ENCODE measurements around the gene ARRDC3. TPM values are rescaled to one million over a fixed set of nuclear protein-coding genes. Genes with fewer than 3 reads are reported as not detected.

ARRDC3 gene
- total RNA-seq, 1 donor = 270 TPM

DNA sequence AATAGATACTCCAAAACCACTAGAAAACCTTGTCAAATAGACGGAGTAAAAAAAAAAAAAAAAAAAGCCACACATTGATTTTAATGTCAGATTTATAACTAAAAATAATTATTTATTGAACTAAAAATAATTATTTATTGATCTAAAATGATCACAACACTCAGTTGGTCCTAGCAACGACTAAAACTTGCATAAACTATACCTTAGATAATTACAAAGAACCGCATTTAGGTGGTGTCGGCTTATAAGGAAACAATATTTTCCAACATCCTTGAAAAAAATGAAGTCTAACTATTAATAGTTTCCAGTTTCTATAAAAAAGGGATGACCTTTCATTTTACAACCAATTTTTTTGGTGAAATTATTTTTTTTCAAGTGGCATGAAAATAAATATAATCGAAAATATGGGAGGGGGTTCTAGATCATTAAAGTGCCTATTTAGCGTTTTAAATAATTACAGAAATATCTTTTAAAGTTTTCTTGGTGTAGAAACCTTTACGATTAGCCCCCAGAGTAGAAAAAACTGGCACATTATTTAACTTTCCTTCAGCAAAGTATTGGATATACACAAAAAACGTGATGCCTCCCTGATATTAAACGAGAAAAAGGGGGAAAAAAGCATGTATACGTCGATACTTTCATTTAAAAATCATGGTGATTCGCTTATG lies 3.7 kb downstream of the ARRDC3 start:
- H3K4me1 ChIP-seq (ENCODE audit: insufficient read depth, low read length) = peaks cover 19% of the 10 kb centered on the region
- no peaks in the 10 kb centered on the region for H3K9me3 ChIP-seq (ENCODE audit: low read depth, low read length)
- H3K27me3 ChIP-seq (ENCODE audit: insufficient read depth, low read length) = no peaks in the 10 kb centered on the region
- H3K4me3 ChIP-seq (ENCODE audit: low read length) = peak overlapping the region; percentile 96

DNA sequence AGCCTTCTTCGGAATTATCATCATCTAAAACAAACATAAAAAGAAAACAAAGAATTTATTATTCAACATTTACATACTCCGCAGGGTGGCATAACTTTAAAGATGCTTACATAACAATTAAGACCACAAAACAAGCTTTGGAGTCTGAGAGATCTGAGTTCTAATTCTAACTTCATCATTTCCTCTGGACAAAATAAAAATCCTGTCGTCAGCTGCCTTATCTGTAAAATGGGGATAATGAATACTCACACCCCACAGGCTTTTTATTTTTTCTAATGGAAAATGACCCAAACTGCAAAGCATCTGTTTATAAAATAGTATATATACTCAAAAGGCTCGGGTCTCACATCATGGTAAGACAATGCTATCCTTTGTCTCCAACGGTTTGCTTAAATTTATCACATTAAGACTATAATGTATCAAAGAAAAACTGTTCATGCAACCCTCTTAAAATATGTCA lies 4.3 kb downstream of the ARRDC3 start:
- Histone ChIP-seq H3K27me3 (ENCODE audit: insufficient read depth, low read length) (no peaks in the 10 kb centered on the region), H3K4me3 (ENCODE audit: low read length) (no peak overlapping the region), H3K4me1 (ENCODE audit: insufficient read depth, low read length) (peaks cover 13% of the 10 kb centered on the region), H3K9me3 (ENCODE audit: low read depth, low read length) (no peaks in the 10 kb centered on the region)

DNA sequence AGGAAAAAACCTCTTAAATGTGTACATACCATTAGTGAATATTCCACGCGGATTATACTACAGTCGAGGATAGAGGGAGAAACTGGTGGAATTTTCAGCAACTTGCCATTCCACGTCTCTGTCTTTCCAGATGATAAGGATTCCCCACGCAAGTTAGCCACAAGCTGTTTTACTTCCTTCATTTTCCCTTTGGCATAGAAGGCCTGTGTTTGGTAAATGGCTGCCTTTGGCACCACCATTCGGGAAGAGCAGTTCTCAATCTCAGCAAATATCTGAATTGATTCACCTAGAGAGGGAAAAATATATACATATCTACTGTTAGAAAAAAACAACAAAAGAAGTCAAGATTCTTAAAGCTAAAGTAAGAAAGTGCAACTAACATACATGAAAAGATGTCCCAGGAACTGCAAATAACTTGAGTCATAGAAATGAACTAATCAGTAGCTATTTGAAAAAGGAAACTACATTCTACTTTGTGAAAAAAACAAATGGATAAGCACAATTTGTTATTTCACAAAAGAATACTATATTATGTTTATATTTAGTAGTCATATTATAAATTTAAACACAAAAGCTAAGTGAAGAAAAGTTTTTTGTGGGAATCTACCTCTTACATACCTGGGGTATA lies 8.1 kb downstream of the ARRDC3 start:
- Histone ChIP-seq H3K27me3 (ENCODE audit: insufficient read depth, low read length) (no peaks in the 10 kb centered on the region), H3K9me3 (ENCODE audit: low read depth, low read length) (no peaks in the 10 kb centered on the region), H3K4me1 (ENCODE audit: insufficient read depth, low read length) (peaks cover 10% of the 10 kb centered on the region), H3K4me3 (ENCODE audit: low read length) (no peak overlapping the region)

DNA sequence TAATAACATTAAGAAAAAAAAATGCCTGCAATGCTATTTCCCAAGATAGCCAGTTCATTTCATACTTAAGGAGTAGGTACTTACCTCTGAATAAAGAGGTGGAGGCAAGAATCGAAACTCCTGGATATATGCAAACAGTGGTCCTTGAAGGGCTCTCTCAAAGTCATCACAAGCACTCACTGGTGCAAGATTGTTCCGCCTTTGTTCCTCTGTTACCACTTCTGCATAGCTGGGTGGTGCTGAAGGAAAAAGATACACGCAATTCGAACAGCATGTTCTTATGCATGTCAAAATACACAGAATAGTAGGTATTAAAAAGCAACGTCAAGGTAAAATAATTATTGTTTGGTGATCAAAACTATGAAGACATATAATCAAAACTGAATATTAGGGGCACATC lies 9.5 kb downstream of the ARRDC3 start:
- H3K4me3 ChIP-seq (ENCODE audit: low read length) = no peak overlapping the region
- H3K4me1 ChIP-seq (ENCODE audit: insufficient read depth, low read length) = peaks cover 6% of the 10 kb centered on the region

DNA sequence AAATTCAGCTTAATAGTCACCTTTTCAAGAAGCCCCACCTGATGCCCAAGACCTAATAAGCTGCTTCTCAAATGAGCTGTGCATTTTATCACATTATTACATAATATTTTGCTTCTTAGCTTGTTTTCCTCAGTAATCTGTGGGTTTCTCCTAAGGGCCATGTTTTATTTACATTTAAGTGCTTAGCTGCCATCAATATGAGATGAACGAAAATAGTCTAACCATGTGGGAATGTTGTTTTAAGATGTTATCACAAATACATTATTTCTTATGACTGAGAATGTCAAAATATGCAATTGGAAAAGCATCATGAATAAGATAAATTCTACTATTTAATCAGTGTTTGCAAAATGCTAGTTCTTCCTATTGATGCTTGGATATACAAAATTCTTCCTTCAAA lies 10.1 kb downstream of the ARRDC3 start:
- H3K4me3 ChIP-seq (ENCODE audit: low read length) = no peak overlapping the region
- no peaks in the 10 kb centered on the region for H3K9me3 ChIP-seq (ENCODE audit: low read depth, low read length)
- H3K4me1 ChIP-seq (ENCODE audit: insufficient read depth, low read length) = peaks cover 5% of the 10 kb centered on the region
- no peaks in the 10 kb centered on the region for H3K27me3 ChIP-seq (ENCODE audit: insufficient read depth, low read length)

More for the DNA sequence above, 9.5 kb downstream of the ARRDC3 start:
- no peaks in the 10 kb centered on the region for H3K9me3 ChIP-seq (ENCODE audit: low read depth, low read length)
- H3K27me3 ChIP-seq (ENCODE audit: insufficient read depth, low read length) = no peaks in the 10 kb centered on the region

DNA sequence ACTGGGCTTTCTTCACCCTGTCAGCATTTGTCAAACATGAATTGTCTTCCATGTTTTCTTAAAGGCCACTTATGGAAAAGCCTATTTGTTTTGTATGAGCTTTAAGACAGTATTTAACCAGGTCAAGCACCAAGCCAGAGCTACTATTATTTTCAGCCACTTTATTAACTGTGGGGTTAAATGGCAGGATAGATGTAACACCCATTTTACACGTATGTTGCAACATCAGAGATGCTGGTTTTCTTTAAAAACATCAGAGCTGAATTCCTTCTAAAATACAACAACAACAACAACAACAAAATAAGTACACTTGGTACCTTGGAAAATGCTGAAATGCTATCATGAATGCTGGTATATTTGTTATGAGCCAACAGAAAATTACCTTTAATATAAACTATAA lies 13.6 kb downstream of the ARRDC3 start:
- H3K9me3 ChIP-seq (ENCODE audit: low read depth, low read length) = no peaks in the 10 kb centered on the region
- H3K4me3 ChIP-seq (ENCODE audit: low read length) = no peak overlapping the region
- no peaks in the 10 kb centered on the region for H3K27me3 ChIP-seq (ENCODE audit: insufficient read depth, low read length)
- H3K4me1 ChIP-seq (ENCODE audit: insufficient read depth, low read length) = peaks cover under 1% of the 10 kb centered on the region

DNA sequence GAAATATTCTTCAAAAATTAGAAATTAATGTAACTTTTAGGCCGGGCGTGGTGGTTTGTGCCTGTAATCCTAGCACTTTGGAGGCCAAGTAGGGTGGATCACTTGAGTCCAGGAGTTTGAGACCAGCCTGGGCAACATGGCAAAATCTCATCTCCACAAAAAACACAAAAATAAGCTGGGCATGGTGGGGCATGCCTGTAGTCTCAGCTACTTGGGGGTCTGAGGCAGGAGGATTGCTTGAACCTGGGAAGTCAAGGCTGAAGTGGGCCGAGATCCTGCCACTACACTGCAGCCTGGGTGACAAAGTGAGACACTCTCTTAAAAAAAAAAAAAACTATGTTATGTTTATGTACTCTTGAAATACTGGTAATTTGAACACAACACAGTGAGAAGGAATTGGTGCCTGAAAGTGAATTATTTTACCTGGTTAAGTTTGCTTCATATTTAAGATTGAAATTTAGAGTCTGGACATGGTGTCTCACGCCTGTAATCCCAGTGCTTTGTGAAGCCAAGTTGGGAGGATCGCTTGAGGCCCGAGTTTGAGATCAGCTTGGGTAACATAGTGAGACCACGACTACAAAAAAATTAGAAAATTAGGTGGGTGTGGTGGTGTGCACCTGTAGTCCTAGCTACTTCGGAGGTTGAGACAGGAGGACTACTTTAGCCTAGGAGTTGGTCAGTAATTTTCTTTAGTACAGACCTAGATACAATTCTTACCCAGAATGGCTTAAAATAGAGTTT lies 15.0 kb downstream of the ARRDC3 start:
- Histone ChIP-seq H3K4me1 (ENCODE audit: insufficient read depth, low read length) (no peaks in the 10 kb centered on the region), H3K9me3 (ENCODE audit: low read depth, low read length) (no peaks in the 10 kb centered on the region), H3K27me3 (ENCODE audit: insufficient read depth, low read length) (no peaks in the 10 kb centered on the region), H3K4me3 (ENCODE audit: low read length) (no peak overlapping the region)

DNA sequence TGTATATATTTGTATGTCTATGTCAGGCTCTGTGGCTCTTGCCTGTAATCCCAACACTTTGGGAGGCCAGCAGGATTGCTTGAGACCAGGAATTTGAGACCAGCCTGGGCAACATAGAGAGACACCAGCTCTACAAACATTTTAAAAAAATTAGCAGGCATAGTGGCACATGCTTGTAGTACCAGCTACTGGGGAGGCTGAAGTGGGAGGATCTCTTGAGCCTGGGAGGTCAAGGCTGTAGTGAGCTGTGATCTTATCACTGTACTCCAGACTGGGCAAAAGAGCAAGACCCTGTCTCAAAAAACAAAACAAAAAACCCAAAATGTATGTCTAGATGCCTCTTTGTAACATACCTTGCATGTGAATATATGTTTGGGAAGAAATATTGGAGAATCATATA lies 15.8 kb downstream of the ARRDC3 start:
- Histone ChIP-seq H3K4me1 (ENCODE audit: insufficient read depth, low read length) (no peaks in the 10 kb centered on the region), H3K27me3 (ENCODE audit: insufficient read depth, low read length) (no peaks in the 10 kb centered on the region), H3K9me3 (ENCODE audit: low read depth, low read length) (no peaks in the 10 kb centered on the region), H3K4me3 (ENCODE audit: low read length) (no peak overlapping the region)

DNA sequence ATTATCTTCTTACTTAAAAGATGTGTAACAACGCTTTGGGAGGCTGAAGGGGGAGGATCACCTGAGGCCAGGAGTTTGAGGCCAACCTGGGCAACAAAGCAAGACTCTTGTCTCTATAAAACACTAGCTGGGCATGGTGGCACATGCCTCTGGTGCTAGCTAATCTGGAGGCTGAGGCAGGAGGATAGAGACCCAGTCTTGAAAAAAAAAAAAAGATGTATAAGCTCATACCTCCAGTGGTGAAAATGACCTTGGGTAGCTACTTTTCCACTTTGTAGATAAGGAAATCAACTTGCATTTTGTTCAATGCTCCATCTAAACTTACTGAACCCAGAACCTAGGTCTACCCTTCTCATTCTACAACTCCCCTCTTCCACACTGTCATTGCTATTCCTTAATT lies 16.6 kb downstream of the ARRDC3 start:
- Histone ChIP-seq H3K4me3 (ENCODE audit: low read length) (no peak overlapping the region), H3K27me3 (ENCODE audit: insufficient read depth, low read length) (no peaks in the 10 kb centered on the region), H3K4me1 (ENCODE audit: insufficient read depth, low read length) (no peaks in the 10 kb centered on the region), H3K9me3 (ENCODE audit: low read depth, low read length) (no peaks in the 10 kb centered on the region)

DNA sequence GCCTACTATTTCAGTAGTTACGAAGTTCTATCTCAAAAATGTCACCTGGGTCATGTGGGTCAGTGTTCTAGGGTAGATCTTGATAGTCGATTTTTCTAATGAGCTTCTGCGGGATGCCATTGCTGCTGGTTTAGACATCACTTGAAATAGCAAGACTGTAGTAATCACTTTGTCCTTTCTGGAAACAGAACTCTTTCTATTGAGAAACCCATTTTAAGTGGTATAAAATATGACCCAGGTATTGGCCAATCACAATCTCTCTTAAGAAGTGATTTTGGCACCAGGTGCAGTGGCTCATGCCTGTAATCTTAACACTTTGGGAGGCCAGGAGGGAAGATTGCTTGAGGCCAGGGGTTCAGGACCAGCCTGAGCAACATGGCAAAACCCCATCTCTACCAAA lies 17.6 kb downstream of the ARRDC3 start:
- Histone ChIP-seq H3K4me1 (ENCODE audit: insufficient read depth, low read length) (peaks cover 5% of the 10 kb centered on the region), H3K4me3 (ENCODE audit: low read length) (no peak overlapping the region), H3K9me3 (ENCODE audit: low read depth, low read length) (peaks cover 4% of the 10 kb centered on the region), H3K27me3 (ENCODE audit: insufficient read depth, low read length) (no peaks in the 10 kb centered on the region)

DNA sequence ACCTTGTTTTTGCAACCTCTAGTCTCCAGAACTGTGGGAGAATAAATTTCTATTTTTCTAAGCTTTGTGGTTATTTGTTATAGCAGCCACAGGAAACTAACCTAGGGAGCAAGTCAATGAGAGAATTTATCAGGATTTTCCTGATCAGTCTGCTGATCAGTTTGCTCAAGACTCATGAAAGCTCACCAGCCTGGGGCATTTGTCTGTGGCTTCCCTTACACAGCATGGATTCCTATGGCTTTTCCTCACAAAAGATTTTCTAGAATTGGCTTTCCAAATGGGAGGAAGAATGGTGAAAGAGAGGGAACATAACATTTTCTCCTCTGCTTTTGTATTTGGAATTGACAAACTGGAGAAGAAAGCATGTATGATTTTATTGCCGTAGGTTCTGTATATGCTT lies 20.2 kb downstream of the ARRDC3 start:
- Histone ChIP-seq H3K9me3 (ENCODE audit: low read depth, low read length) (peaks cover 4% of the 10 kb centered on the region), H3K4me3 (ENCODE audit: low read length) (no peak overlapping the region), H3K27me3 (ENCODE audit: insufficient read depth, low read length) (no peaks in the 10 kb centered on the region), H3K4me1 (ENCODE audit: insufficient read depth, low read length) (peaks cover 11% of the 10 kb centered on the region)

DNA sequence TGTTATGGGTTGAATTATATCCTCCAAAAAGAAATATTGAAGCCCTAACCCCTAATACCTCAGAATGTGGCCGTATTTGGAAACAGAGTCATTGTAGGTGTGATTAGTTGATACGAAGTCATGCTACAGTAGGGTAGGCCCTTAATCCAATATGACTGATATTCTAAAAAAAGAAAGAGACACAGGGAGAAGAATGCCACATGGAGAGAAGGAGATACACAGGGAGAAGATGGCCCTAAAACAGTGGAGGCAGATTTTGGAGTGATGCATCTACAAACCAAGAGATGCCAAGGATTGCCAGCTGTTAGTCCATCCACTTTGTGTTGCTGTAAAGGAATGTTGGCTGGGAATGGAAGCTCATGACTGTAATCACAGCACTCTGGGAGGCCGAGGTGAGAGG lies 21.3 kb downstream of the ARRDC3 start:
- Histone ChIP-seq H3K4me1 (ENCODE audit: insufficient read depth, low read length) (peaks cover 11% of the 10 kb centered on the region), H3K9me3 (ENCODE audit: low read depth, low read length) (peaks cover 4% of the 10 kb centered on the region), H3K27me3 (ENCODE audit: insufficient read depth, low read length) (no peaks in the 10 kb centered on the region), H3K4me3 (ENCODE audit: low read length) (no peak overlapping the region)

DNA sequence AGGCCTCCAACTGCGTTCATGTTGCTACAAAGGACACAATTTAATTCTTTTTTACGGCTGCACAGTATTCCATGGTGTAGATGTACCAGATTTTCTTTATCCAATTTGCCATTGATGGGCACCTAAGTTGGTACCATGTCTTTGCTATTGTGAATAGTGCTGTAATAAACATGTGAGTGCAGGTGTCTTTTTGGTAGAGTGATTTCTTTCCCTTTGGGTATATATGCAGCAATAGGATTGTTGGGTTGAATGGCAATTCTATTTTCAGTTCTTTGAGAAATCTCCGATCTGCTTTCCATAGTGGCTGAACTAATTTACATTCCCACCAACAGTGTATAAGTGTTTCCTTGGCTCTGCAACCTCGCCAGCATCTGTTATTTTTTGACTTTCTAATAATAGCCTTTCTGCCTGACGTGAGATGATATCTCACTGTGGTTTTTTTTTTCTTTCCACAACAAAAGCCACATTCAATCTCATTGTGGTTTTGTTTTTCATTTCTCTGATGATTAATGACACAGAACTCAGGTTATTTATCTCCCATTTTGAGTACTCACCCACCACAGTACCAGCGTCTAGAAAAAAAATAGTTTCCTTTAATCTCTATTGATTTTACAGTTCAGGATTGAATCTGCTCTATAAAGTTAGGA lies 21.9 kb downstream of the ARRDC3 start:
- H3K27me3 ChIP-seq (ENCODE audit: insufficient read depth, low read length) = no peaks in the 10 kb centered on the region
- peaks cover 4% of the 10 kb centered on the region for H3K9me3 ChIP-seq (ENCODE audit: low read depth, low read length)
- no peak overlapping the region for H3K4me3 ChIP-seq (ENCODE audit: low read length)
- H3K4me1 ChIP-seq (ENCODE audit: insufficient read depth, low read length) = peaks cover 13% of the 10 kb centered on the region

DNA sequence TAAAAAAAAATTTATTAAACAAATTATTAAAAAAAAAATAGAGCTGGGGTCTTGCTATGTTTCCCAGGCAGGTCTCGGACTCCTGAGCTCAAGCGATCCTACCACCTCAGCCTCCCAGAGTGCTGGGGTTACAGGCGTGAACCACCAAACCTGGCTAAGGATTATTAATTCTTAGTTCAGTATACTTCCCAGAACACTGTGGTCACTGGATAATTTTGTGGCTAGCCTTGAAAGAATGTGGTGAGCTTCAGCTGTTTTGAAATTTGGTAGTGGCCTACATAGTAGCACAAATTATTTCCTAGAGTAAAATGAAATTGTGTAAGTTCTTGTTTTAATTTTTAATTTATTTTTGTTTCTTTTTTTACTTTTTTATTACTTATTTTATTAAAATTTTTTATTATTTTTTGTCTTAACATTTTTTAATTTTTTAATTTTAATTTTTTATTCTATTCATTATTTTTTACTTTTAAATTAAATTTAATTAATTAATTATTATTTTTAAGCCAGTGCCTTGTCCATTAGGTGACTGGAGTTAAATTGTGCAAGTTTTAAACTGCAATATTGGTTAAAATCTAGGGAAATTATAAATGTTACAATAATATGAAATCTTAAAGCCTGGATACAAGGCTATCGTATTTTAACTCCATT lies 23.0 kb downstream of the ARRDC3 start:
- Histone ChIP-seq H3K4me3 (ENCODE audit: low read length) (no peak overlapping the region), H3K27me3 (ENCODE audit: insufficient read depth, low read length) (no peaks in the 10 kb centered on the region), H3K4me1 (ENCODE audit: insufficient read depth, low read length) (peaks cover 24% of the 10 kb centered on the region), H3K9me3 (ENCODE audit: low read depth, low read length) (peaks cover 4% of the 10 kb centered on the region)

DNA sequence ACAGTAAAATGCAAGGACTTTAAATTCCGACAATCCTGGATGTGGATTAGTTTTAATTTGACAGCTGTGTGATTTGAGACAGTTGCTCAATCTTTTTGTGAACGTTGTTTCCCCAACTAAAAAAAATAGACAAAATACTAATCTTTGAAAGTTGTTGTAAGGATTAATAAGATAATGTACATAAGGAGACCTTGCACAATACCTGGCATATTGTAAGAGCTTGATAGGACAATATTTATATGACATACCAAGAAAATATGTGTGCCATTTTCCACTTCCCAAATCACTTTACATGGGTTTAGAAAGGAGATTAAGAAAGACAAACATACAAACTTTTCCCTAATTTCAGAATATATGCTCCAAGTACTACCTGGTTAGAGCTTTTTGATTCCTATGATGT lies 25.3 kb downstream of the ARRDC3 start:
- H3K9me3 ChIP-seq (ENCODE audit: low read depth, low read length) = peaks cover 4% of the 10 kb centered on the region
- no peaks in the 10 kb centered on the region for H3K27me3 ChIP-seq (ENCODE audit: insufficient read depth, low read length)
- no peak overlapping the region for H3K4me3 ChIP-seq (ENCODE audit: low read length)
- H3K4me1 ChIP-seq (ENCODE audit: insufficient read depth, low read length) = peaks cover 38% of the 10 kb centered on the region
